Stimulated activated CD4-positive, alpha-beta T cell treated with anti-CD3 and anti-CD28 coated beads, TNF-alpha, amount 100 ng/mL, for 4 hours (primary cell): ENCODE results near the gene PRDM16.
"Not testable (repeated sequence)": the region's sequence is repeated elsewhere in the genome, so short reads cannot be mapped to it uniquely, and the experiment has no call there.

Source experiments
- DNase-seq, 3 experiments: peaks; one replicate each; pipeline ENCODE4 v3.0.0-alpha.2; 2020; ENCODE audit warnings: low read depth in 3 of 3

The PRDM16 gene

GRCh38 chr1:3277623-3278022 is 208.6 kb downstream of the PRDM16 start:
- DNase-seq = no peak

- no peak for DNase-seq
These were observed 209.6 kb downstream of the PRDM16 start for GRCh38 chr1:3278416-3279181.

GRCh38 chr1:3279182-3279470 is 210.1 kb downstream of the PRDM16 start:
- no peak for DNase-seq

DNA sequence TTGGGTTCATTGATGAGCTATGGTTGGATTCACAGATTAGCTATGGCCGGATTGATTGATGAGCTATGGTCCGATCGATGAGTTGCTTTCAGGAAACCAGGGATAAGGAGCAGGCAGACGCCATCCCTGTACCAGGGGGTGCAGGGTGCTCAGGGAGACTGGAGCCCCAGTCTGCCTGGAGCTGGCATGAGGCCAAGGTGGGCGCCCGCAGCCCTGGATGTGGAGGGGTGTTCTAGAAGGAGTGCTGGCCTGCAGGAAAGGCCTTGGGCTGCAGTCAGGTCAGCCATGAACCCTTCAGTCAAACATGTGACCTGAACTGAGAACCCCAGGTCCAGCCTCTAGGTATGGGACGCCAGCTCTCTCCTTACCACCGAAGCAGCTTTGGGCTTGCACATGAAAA is 212.7 kb downstream of the PRDM16 start:
- DNase-seq = no peak

GRCh38 chr1:3282186-3282585 is 213.2 kb downstream of the PRDM16 start:
- DNase-seq = no peak

- no peak for DNase-seq
These were observed 213.8 kb downstream of the PRDM16 start for GRCh38 chr1:3282656-3283430.

GRCh38 chr1:3283849-3284248 is 214.8 kb downstream of the PRDM16 start:
- no peak for DNase-seq

- no peak for DNase-seq
These were observed 215.7 kb downstream of the PRDM16 start for GRCh38 chr1:3284691-3285090.

GRCh38 chr1:3285106-3285740 is 216.2 kb downstream of the PRDM16 start:
- DNase-seq = no peak

- not testable (repeated sequence) for DNase-seq
These were observed 218.1 kb downstream of the PRDM16 start for GRCh38 chr1:3287095-3287494.

DNA sequence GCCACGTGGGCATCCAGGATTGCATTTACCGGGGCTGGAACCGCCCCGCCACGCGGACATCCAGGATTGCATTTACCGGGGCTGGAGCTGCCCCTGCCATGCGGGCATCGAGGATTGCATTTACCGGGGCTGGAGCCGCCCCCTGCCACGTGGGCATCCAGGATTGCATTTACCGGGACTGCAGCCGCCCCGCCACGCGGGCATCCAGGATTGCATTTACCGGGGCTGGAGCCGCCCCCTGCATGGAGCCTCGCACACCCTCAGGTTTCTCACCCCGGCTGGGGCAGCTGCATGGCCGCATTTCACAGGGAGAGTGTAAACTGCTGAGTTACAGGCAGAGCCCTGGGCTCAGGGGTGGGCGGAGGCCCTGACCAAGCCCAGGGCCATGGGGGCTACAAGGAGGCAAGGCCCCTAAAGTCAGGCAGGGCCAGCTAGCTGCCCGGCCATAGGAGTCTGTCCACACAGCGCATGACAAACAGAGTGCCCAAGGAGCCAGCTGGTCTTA is 218.7 kb downstream of the PRDM16 start:
- no peak for DNase-seq

DNA sequence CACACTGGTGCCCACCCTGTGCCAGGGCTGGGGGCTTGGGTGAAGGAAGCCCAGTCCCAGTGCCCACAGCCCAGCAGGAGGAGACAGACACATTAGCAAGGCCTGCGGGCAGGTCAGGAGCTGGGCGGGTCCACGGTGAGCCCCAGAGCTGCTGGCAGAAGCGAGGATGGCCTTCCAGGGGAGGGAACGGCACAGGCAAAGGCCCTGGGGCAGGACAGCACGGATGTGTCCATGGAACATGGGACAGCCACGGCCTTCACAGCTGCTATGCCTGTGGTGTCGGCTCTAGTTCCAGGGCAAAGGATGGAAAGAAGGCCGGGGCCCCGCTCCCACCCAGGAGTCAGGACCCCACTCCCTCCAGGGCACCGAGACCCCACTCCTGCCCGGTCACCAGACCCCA is 220.5 kb downstream of the PRDM16 start:
- DNase-seq = no peak

DNA sequence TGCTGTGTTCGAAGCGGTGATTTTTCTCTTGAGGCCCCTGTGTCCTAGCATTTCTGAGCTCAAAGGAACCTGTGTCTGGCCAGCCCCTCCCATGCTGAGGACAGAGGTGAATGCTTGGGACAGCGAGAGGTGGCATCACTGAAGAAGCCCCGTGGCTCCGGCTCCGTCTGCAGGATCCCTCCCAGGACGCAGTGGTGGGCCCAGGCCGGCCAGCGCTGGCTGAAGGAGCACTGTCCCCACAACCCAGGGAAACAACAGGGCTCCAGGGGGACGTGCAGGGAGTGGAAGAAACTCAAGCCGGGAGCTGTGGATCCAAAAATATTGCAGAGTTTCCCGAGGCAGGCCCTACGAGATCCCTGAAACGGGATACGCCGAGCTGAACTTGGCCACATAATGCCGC is 221.4 kb downstream of the PRDM16 start:
- DNase-seq = no peak

DNA sequence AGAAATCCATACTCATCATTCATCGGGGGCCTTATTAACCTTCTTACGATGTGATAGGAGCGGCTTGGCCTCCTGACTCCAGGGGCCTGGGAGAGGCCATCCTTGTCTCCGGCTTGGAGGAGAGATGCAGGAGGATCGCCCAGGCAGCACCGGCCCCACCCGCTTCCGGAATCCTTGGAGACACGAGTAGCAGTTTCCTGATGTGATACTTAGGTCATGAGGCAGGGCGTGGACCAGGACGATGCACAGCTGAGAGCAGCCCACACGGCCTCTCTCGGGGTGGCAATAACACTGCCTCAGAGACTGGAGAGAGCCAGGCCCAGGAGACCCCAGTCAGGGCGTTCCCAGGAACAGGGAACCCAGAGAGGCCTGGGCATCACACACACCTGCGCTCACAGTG is 221.9 kb downstream of the PRDM16 start:
- DNase-seq = no peak

GRCh38 chr1:3292051-3292722 is 223.2 kb downstream of the PRDM16 start:
- no peak for DNase-seq

GRCh38 chr1:3292868-3293562 is 224.0 kb downstream of the PRDM16 start:
- DNase-seq = no peak

DNA sequence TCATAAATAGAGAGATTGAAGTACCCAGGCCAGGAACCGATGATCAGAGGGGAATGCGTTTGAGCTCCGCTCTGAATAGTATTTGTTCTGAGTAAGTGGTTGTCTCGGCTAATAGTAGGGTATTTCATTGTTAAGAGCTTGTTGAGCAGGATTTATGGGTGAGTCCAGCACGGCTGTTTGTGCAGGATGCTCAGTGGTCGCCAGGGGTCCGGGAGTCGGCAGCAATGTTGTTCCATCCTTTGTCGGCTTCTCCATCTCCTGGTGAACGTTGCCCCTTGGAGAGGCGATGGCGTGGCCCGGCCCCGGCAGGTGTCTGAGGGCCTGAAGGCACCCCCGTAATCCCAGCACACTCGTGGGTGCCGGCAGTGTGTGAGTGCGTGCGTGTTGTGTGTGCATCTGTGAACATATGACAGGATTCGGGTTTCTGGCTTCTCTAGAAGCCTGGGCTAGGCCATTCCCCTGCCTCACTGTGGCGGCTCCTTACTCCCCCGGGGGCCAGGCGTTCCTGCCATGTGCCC is 224.6 kb downstream of the PRDM16 start:
- DNase-seq = no peak

DNA sequence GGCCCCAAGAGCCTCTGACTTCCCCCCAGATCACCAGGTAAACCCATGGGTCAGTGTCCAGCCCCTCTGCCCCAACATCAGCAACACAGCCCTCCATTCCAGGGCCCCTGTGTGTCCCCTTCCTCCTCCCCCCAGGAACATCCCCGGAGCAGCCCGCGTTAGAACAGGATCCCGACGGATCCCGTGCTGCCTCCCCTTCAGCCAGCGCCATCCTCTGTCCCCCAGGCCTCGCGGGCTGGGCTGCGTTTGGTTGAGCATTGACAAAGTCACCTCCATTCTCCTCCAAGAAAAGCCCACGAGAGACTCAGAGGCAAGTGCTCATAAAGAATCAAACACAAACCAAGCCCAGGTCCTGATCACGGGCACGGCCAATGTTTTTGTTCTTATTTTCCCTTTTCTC is 225.4 kb downstream of the PRDM16 start:
- no peak for DNase-seq

DNA sequence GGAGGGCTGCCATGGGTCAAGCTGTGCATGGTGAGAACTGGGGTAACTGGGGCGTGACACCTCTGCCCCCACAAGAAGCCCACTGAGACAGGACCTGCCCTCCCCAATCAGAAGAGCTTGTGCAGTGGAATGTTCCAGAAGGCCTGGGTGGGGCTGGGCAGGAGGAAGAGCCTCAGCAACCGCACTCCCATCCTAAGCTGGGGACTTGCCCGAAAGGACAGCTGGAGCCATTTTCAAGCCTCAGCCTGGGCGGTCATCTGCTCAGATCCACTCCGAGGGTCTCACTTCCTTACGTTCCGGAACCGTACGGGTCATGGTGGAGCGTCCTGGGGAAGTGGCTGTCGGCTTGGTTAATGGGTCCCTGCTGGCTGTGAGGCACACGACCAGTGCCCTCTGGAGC is 226.8 kb downstream of the PRDM16 start:
- no peak for DNase-seq

- DNase-seq = no peak
These were observed 227.3 kb downstream of the PRDM16 start for GRCh38 chr1:3296326-3296725.

- DNase-seq = no peak
These were observed 227.8 kb downstream of the PRDM16 start for GRCh38 chr1:3296826-3297225.
